Ovary (tissue), 9 donors: ENCODE data around the gene ZNF738. TPM values are rescaled to one million over a fixed set of nuclear protein-coding genes. Genes with fewer than 3 reads are reported as not detected.

Source experiments
- DNase-seq, 5 donors: peaks; one replicate each; pipeline ENCODE4 v3.0.0-alpha.2; 2019 to 2020
- H3K27ac ChIP-seq, 2 donors: fragments of 200-600 bp; one replicate each; pipeline versions ENCODE4 v1.5.1 to v1.8.0; 2019 to 2022
- H3K27me3 ChIP-seq: fragments of 200-600 bp; one replicate; pipeline ENCODE4 v1.8.0; 2022
- H3K36me3 ChIP-seq: fragments of 200-600 bp; sonication (generic); one replicate; pipeline ENCODE4 v1.5.1; 2019
- H3K4me1 ChIP-seq: one replicate; pipeline ENCODE4 v1.8.1; 2013; ENCODE audit warnings: mild to moderate bottlenecking, moderate library complexity; ENCODE audit not compliant: insufficient read depth
- H3K4me3 ChIP-seq: fragments of 200-600 bp; sonication (generic); one replicate; pipeline ENCODE4 v1.5.1; 2017
- H3K9me3 ChIP-seq, 2 donors: fragments of 200-600 bp in 1 of 2; sonication (generic) in 1 of 2; one replicate each; pipeline versions ENCODE4 v1.5.1 to v1.8.1; 2013 to 2019; ENCODE audit warnings: mild to moderate bottlenecking in 1 of 2, moderate library complexity in 1 of 2
- CTCF ChIP-seq, 3 donors: fragments of 450-650 bp in 2 of 3; fragments of 200-600 bp in 1 of 3; IDR thresholded peaks; one replicate each; pipeline versions ENCODE4 v1.5.1 to v1.8.0; 2016 to 2022; ENCODE audit warnings: antibody characterized with exemption in 3 of 3, mild to moderate bottlenecking in 1 of 3
- EP300 ChIP-seq: sonication (generic); formaldehyde crosslinking; IDR thresholded peaks from one replicate; pipeline ENCODE4 v1.6.1; 2017; ENCODE audit warnings: antibody characterized with exemption
- POLR2A ChIP-seq: fragments of 450-650 bp; IDR thresholded peaks from one replicate; pipeline ENCODE4 v1.6.1; 2017; ENCODE audit warnings: antibody characterized with exemption, mild to moderate bottlenecking, moderate library complexity
- WGBS, 3 donors: extraction: QIAGEN DNeasy Blood & Tissue Kit in 1 of 3; methylation state at CpG; one replicate each; pipeline versions ENCODE4 v1.1.5 to v1.1.7; 2013 to 2017; 5-methylcytosine and 5-hydroxymethylcytosine counted together
- intact Hi-C, 4 donors: fragments of 100-400 bp; cut with DNase I; formaldehyde crosslinking; loops; one replicate each; pipeline versions ENCODE4 v1.11.0 to v1.15.1; 2022 to 2023
- polyA plus RNA-seq, 2 donors: library from polyadenylated mRNA; stranded (reverse); fragments of 200-250 nt in 1 of 2; fragments of 350-450 nt in 1 of 2; fragmentation: Illumina TruSeq in 1 of 2; extraction: RNeasy Lipid Tissue Mini Kit (QIAGEN cat#74804) in 1 of 2; gene quantifications; one replicate each; pipeline ENCODE4 v1.2.3, GENCODE V29; 2013 to 2014
- total RNA-seq, 7 donors: library from RNA; depleted of rRNA in 2 of 7; stranded (reverse); fragments of >200 nt in 2 of 7; fragmentation: NEBNext Ultra II Directional in 3 of 7; extraction: Animal tissue kit (Norgen Biotek cat#: 25700) in 3 of 7; gene quantifications; one replicate each; pipeline versions ENCODE4 v1.1.0 to v1.2.4, GENCODE V29; 2016 to 2023
- donor health status: DM: no; HTN: no; CAD: no; lungs with moderate emphysema.
- donor health status: DM: no; HTN: no; CAD: no.
- donor health status: Bipolar disorder and iron deficiency.
- donor health status: DM: yes; HTN: yes; CAD: no.
- donor health status: DM: no; HTN: no; CAD: no.
- donor health status: DM: yes; HTN: yes; CAD: no.

Gene ZNF738
- total and polyA plus RNA-seq, 9 donors, result 4.0 to 12.2 (median 9.1) TPM

GRCh38 chr19:21423057-21424041 is 64.5 kb downstream of the ZNF738 start:
- Histone ChIP-seq H3K4me1 (no peaks in the 10 kb centered on the region), H3K27me3 (no peaks in the 10 kb centered on the region), H3K36me3 (no peaks in the 10 kb centered on the region), H3K27ac (no peak overlapping the region), H3K4me3 (no peak overlapping the region), H3K9me3 (peaks cover 7 to 22% of the 10 kb centered on the region in 2 donors)
- intact Hi-C loops, result no loop called here
- WGBS, 3 donors, result 90 to 98% (median 97%) methylated on average over 1 of the region's 1 CpG
- TF ChIP-seq EP300 (no peak), POLR2A (no peak), CTCF (IDR thresholded peaks at IDR 0.05) (no peak)
- DNase-seq, result no peak

Other genes starting within 250 kb of the ZNF738 start
- 10 to 100 TPM; 11.7 to 52.2 (median 30.3) TPM for gene ZNF431, start 217.0 kb upstream of the ZNF738 start, total RNA-seq
- gene ZNF431, start 217.0 kb upstream of the ZNF738 start, polyA plus RNA-seq, result 10 to 100 TPM; 33.0 to 34.8 TPM
- gene ZNF708, start 29.6 kb upstream of the ZNF738 start, total RNA-seq, result 10 to 100 TPM; 11.4 to 56.5 (median 24.6) TPM
- gene ZNF708, start 29.6 kb upstream of the ZNF738 start, polyA plus RNA-seq, result 10 to 100 TPM; 14.7 to 16.3 TPM
- 10 to 100 TPM; 28.6 to 86.6 (median 35.6) TPM for gene ZNF493, start 38.1 kb downstream of the ZNF738 start, total RNA-seq
- gene ZNF493, start 38.1 kb downstream of the ZNF738 start, polyA plus RNA-seq, result 10 to 100 TPM; 12.6 to 17.4 TPM
- gene ZNF429, start 146.6 kb downstream of the ZNF738 start, total RNA-seq, result 10 to 100 TPM; 12.3 to 22.8 (median 18.4) TPM
- gene ZNF429, start 146.6 kb downstream of the ZNF738 start, polyA plus RNA-seq, result 10 to 100 TPM; 10.9 to 12.8 TPM